ENCODE data around the gene GIMAP2.

- TF ChIP-seq NFE2L1 (tag; IDR thresholded peaks at IDR 0.05; ENCODE audit: borderline replicate concordance, low read depth) (no peak), SP2 (IDR thresholded peaks at IDR 0.05; ENCODE audit: extremely low read depth, low read depth, low read length, poor library complexity, severe bottlenecking) (no peak)
These were observed 43.1 kb downstream of the GIMAP2 start for GRCh38 chr7:150728609-150729008.

Measured in K562 (cell line).